Measurements from ENCODE around the gene ABCC4. TPM values are rescaled to one million over a fixed set of nuclear protein-coding genes. Genes with fewer than 3 reads are reported as not detected.

The ABCC4 gene
- total and polyA plus RNA-seq, 2 donors (not counting 1 experiment from before 2014, with no cell fraction given), result 1.8 to 7.1 TPM

GRCh38 chr13:95267662-95268342, 33.4 kb downstream of the ABCC4 start:
- H3K9me3 ChIP-seq (ENCODE audit: control extremely low read depth in 1 of 3, control insufficient read depth in 2 of 3, insufficient read depth in 1 of 3, low read length in 2 of 3), result peaks cover 0 to 7% (median 0%) of the 10 kb centered on the region in 3 donors
- no peak overlapping the region for H2AFZ ChIP-seq (ENCODE audit: insufficient read depth, low read depth, low read length, poor library complexity, severe bottlenecking)
- ChIA-PET POLR2A (no interaction called here), CTCF (interaction anchor here (1.5 kb wide), 1 partner anchor 137 kb away, joined by 4 read pairs; no protein-coding TSS in a partner anchor)
- H3K27me3 ChIP-seq (replicated peaks in 1 of 4; ENCODE audit: control extremely low read depth in 1 of 4, control insufficient read depth in 3 of 4, insufficient read depth in 4 of 4, low read length in 3 of 4), result no peaks in the 10 kb centered on the region
- no peaks in the 10 kb centered on the region for H3K4me1 ChIP-seq (ENCODE audit: control insufficient read depth in 2 of 2, insufficient read depth in 2 of 2, low read length in 2 of 2)
- no CpG with 5 or more reads among the region's 6 CpGs for WGBS (ENCODE audit: insufficient coverage)
- no peak overlapping the region for H3K4me3 ChIP-seq (ENCODE audit: control extremely low read depth in 1 of 5, extremely low read depth in 1 of 5, insufficient read depth in 1 of 5, low read depth in 2 of 5, low read length in 4 of 5)
- no peak overlapping the region for H3K4me3 Mint-ChIP-seq
- H3K9me3 Mint-ChIP-seq (ENCODE audit: insufficient read depth), result no peaks in the 10 kb centered on the region
- no peaks in the 10 kb centered on the region for H3K4me1 Mint-ChIP-seq
- TF ChIP-seq, protein P1, sequence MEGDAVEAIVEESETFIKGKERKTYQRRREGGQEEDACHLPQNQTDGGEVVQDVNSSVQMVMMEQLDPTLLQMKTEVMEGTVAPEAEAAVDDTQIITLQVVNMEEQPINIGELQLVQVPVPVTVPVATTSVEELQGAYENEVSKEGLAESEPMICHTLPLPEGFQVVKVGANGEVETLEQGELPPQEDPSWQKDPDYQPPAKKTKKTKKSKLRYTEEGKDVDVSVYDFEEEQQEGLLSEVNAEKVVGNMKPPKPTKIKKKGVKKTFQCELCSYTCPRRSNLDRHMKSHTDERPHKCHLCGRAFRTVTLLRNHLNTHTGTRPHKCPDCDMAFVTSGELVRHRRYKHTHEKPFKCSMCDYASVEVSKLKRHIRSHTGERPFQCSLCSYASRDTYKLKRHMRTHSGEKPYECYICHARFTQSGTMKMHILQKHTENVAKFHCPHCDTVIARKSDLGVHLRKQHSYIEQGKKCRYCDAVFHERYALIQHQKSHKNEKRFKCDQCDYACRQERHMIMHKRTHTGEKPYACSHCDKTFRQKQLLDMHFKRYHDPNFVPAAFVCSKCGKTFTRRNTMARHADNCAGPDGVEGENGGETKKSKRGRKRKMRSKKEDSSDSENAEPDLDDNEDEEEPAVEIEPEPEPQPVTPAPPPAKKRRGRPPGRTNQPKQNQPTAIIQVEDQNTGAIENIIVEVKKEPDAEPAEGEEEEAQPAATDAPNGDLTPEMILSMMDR (IDR thresholded peaks at IDR 0.05), result no peak
- TF ChIP-seq EZH2 (IDR thresholded peaks at IDR 0.05; ENCODE audit: borderline replicate concordance, insufficient read depth, low read depth, low read length, poor library complexity, severe bottlenecking), result no peak
- DNase-seq (no peak), ATAC-seq (ENCODE audit: low read depth) (no peak)
- H3K27me3 Mint-ChIP-seq, result no peaks in the 10 kb centered on the region
- no peak overlapping the region for H3K27ac Mint-ChIP-seq
- H3K4me2 ChIP-seq (replicated peaks; ENCODE audit: low read depth, low read length, poor library complexity, severe bottlenecking), result no peak overlapping the region
- no peak overlapping the region for H3K27ac ChIP-seq (ENCODE audit: low read length in 2 of 2)
- no peak overlapping the region for H3K9ac ChIP-seq (ENCODE audit: low read length)
- peaks cover 0 to 2% of the 10 kb centered on the region in 2 experiments for H3K36me3 ChIP-seq (replicated peaks in 1 of 2; ENCODE audit: control extremely low read depth in 1 of 2, control insufficient read depth in 1 of 2, extremely low read depth in 1 of 2, insufficient read depth in 2 of 2, low read length in 1 of 2)
- no peaks in the 10 kb centered on the region for H4K20me1 ChIP-seq (ENCODE audit: control insufficient read depth, insufficient read depth, low read length, poor library complexity, severe bottlenecking)
- intact Hi-C loops (cut with micrococcal nuclease), result no loop called here
- no peaks in the 10 kb centered on the region for H3K79me2 ChIP-seq (ENCODE audit: control insufficient read depth, insufficient read depth, low read length)

DNA sequence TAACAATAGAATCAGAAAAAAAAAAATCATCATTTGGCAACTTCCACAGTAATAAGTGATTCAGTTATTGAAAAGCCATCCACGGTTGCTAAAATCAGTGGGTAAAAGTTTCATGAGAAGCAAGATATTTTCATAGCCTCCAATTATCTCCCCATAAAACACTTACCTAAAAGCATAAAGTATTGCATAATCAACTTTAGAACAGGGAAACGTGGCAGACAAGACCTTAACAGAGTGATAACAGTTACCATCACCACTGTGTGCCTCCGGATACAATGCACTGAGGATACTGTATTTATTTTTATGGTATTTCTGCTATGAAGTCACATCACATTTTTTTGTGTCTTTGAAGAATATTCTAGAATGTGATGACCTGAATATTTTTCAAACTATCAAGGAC, 37.0 kb downstream of the ABCC4 start:
- peaks cover 0 to 11% of the 10 kb centered on the region in 2 donors for H3K4me1 ChIP-seq (ENCODE audit: control insufficient read depth in 2 of 2, insufficient read depth in 2 of 2, low read length in 2 of 2)
- Mint-ChIP-seq H3K27ac (no peak overlapping the region), H3K4me1 (peaks cover 10% of the 10 kb centered on the region), H3K9me3 (ENCODE audit: insufficient read depth) (no peaks in the 10 kb centered on the region), H3K4me3 (no peak overlapping the region), H3K27me3 (no peaks in the 10 kb centered on the region)
- TF ChIP-seq, protein P1 (IDR thresholded peaks at IDR 0.05), result no peak
- TF ChIP-seq EZH2 (IDR thresholded peaks at IDR 0.05; ENCODE audit: borderline replicate concordance, insufficient read depth, low read depth, low read length, poor library complexity, severe bottlenecking), result no peak
- intact Hi-C loops (cut with micrococcal nuclease), result no loop called here
- H2AFZ ChIP-seq (ENCODE audit: insufficient read depth, low read depth, low read length, poor library complexity, severe bottlenecking), result no peak overlapping the region
- no peak overlapping the region for H3K9ac ChIP-seq (ENCODE audit: low read length)
- H3K36me3 ChIP-seq (replicated peaks in 1 of 2; ENCODE audit: control extremely low read depth in 1 of 2, control insufficient read depth in 1 of 2, extremely low read depth in 1 of 2, insufficient read depth in 2 of 2, low read length in 1 of 2), result peaks cover 0 to 2% of the 10 kb centered on the region in 2 experiments
- no peak overlapping the region for H3K4me2 ChIP-seq (replicated peaks; ENCODE audit: low read depth, low read length, poor library complexity, severe bottlenecking)
- DNase-seq (no peak), ATAC-seq (ENCODE audit: low read depth) (no peak)
- H3K27me3 ChIP-seq (replicated peaks in 1 of 4; ENCODE audit: control extremely low read depth in 1 of 4, control insufficient read depth in 3 of 4, insufficient read depth in 4 of 4, low read length in 3 of 4), result no peaks in the 10 kb centered on the region
- no peaks in the 10 kb centered on the region for H4K20me1 ChIP-seq (ENCODE audit: control insufficient read depth, insufficient read depth, low read length, poor library complexity, severe bottlenecking)
- H3K9me3 ChIP-seq (ENCODE audit: control extremely low read depth in 1 of 3, control insufficient read depth in 2 of 3, insufficient read depth in 1 of 3, low read length in 2 of 3), result peaks cover 0 to 7% (median 0%) of the 10 kb centered on the region in 3 donors
- no peak overlapping the region for H3K4me3 ChIP-seq (ENCODE audit: control extremely low read depth in 1 of 5, extremely low read depth in 1 of 5, insufficient read depth in 1 of 5, low read depth in 2 of 5, low read length in 4 of 5)
- WGBS (ENCODE audit: insufficient coverage), result no CpG with 5 or more reads among the region's 3 CpGs
- ChIA-PET CTCF (no interaction called here), POLR2A (no interaction called here)
- no peaks in the 10 kb centered on the region for H3K79me2 ChIP-seq (ENCODE audit: control insufficient read depth, insufficient read depth, low read length)
- no peak overlapping the region for H3K27ac ChIP-seq (ENCODE audit: low read length in 2 of 2)
